Astrocyte of the hippocampus (primary cell): ENCODE data around the gene GAPDH.
A peak's percentile ranks its signal among the peaks of the same experiment; 100 is the strongest.
"Not testable (repeated sequence)": the region's sequence is repeated elsewhere in the genome, so short reads cannot be mapped to it uniquely, and the experiment has no call there.

ENCODE experiments used
- DNase-seq: peaks from one replicate; pipeline ENCODE4 v3.0.0; 2011; ENCODE audit warnings: low read depth, low spot score

The GAPDH gene

GRCh38 chr12:6533923-6534694 lies at the start of gene GAPDH:
Gene GAPDH (plus strand): TSS chr12:6534517. CDS start chr12:6534833, 316 bp downstream.
- peak; percentile 98 for DNase-seq

- no peak for DNase-seq
Measured at GRCh38 chr12:6488240-6488639, 46.1 kb upstream of the GAPDH start.

- peak; percentile 23 for DNase-seq
Measured at GRCh38 chr12:6489449-6489848, 44.9 kb upstream of the GAPDH start.

GRCh38 chr12:6490673-6491072 lies 43.6 kb upstream of the GAPDH start:
- DNase-seq, result not testable (repeated sequence)

- DNase-seq, result peak; percentile 98
Measured at GRCh38 chr12:6492838-6493496, 41.4 kb upstream of the GAPDH start, which contains the start of gene MRPL51. Gene MRPL51 (minus strand): TSS chr12:6493262. CDS start chr12:6493136, 126 bp downstream.

GRCh38 chr12:6493497-6494257 lies 40.6 kb upstream of the GAPDH start, which contains the start of gene NCAPD2:
Gene NCAPD2 (plus strand): TSS chr12:6494102. CDS start chr12:6495099, 997 bp downstream.
- DNase-seq, result peak; percentile 98

- no peak for DNase-seq
Measured at GRCh38 chr12:6494258-6494743, 40.0 kb upstream of the GAPDH start.

GRCh38 chr12:6494968-6495367 lies 39.3 kb upstream of the GAPDH start:
- DNase-seq, result no peak

- not testable (repeated sequence) for DNase-seq
Measured at GRCh38 chr12:6497291-6497690, 37.0 kb upstream of the GAPDH start.

GRCh38 chr12:6500466-6500865 lies 33.9 kb upstream of the GAPDH start:
- DNase-seq, result no peak

- peak; percentile 69 for DNase-seq
Measured at GRCh38 chr12:6507102-6507998, 27.0 kb upstream of the GAPDH start.

- no peak for DNase-seq
Measured at GRCh38 chr12:6508087-6508486, 26.2 kb upstream of the GAPDH start.

- no peak for DNase-seq
Measured at GRCh38 chr12:6520186-6520585, 14.1 kb upstream of the GAPDH start.

- DNase-seq, result no peak
Measured at GRCh38 chr12:6522193-6522592, 12.1 kb upstream of the GAPDH start.

GRCh38 chr12:6523708-6524107 lies 10.6 kb upstream of the GAPDH start:
- no peak for DNase-seq

GRCh38 chr12:6524648-6525047 lies 9.7 kb upstream of the GAPDH start:
- no peak for DNase-seq

- no peak for DNase-seq
Measured at GRCh38 chr12:6526201-6526600, 8.1 kb upstream of the GAPDH start.

- no peak for DNase-seq
Measured at GRCh38 chr12:6526766-6527525, 7.4 kb upstream of the GAPDH start.

- no peak for DNase-seq
Measured at GRCh38 chr12:6527711-6528110, 6.6 kb upstream of the GAPDH start.

- DNase-seq, result no peak
Measured at GRCh38 chr12:6528539-6529235, 5.6 kb upstream of the GAPDH start.
